ENCODE results near the gene SAP30BP. TPM values are rescaled to one million over a fixed set of nuclear protein-coding genes. Genes with fewer than 3 reads are reported as not detected.

Gene SAP30BP
- total RNA-seq, 1 experiment from 2014 or later: 89.7 TPM

- H3K36me3 Mint-ChIP-seq (ENCODE audit: insufficient read depth in 1 of 3, low read depth in 3 of 3): peaks cover 16 to 35% (median 34%) of the 10 kb centered on the region in 3 experiments; a peak in 6 of 7 replicates
- WGBS (ENCODE audit: extremely low coverage, insufficient read length, low lambda C conversion rate): no CpG with 5 or more reads among the region's 7 CpGs
- Histone ChIP-seq H2AFZ (ENCODE audit: low read length) (no peak overlapping the region), H4K20me1 (ENCODE audit: control insufficient read depth, insufficient read depth, insufficient read length) (no peaks in the 10 kb centered on the region), H4K8ac (replicated peaks; ENCODE audit: insufficient read length, low read depth, low read length) (no peak overlapping the region), H3K9me3 (ENCODE audit: control insufficient read depth, low read depth, low read length) (no peaks in the 10 kb centered on the region), H3K23me2 (ENCODE audit: insufficient read length, low read depth, low read length, poor library complexity, severe bottlenecking) (no peaks in the 10 kb centered on the region), H3K56ac (ENCODE audit: insufficient read length, low read depth, low read length) (no peak overlapping the region), H4K91ac (ENCODE audit: insufficient read length, low read depth, low read length) (no peak overlapping the region), H2AK5ac (ENCODE audit: insufficient read length, low read length) (no peak overlapping the region), H3K18ac (ENCODE audit: insufficient read length, low read depth, low read length) (no peak overlapping the region), H3K9ac (ENCODE audit: extremely low read depth, insufficient read length, low read length) (no peak overlapping the region), H3T11ph (ENCODE audit: low read length) (no peak overlapping the region), H3K27me3 (ENCODE audit: insufficient read depth, low read length) (no peaks in the 10 kb centered on the region), H3K79me2 (ENCODE audit: insufficient read depth, low read length) (no peaks in the 10 kb centered on the region), H3K27ac (ENCODE audit: insufficient read length, low read depth, low read length) (no peak overlapping the region), H3K4me1 (ENCODE audit: insufficient read depth, low read length) (peaks cover 7% of the 10 kb centered on the region; the same call in 1 of the 2 replicates), H2BK5ac (ENCODE audit: insufficient read length, low read length) (no peak overlapping the region), H2BK12ac (ENCODE audit: insufficient read length, low read depth, low read length) (no peak overlapping the region), H3K4ac (ENCODE audit: low read depth, low read length) (no peak overlapping the region), H2BK15ac (ENCODE audit: low read depth, low read length) (no peak overlapping the region), H3K4me2 (ENCODE audit: insufficient read depth, insufficient read length, low read length) (no peak overlapping the region), H2BK20ac (ENCODE audit: low read depth, low read length, poor library complexity, severe bottlenecking) (no peak overlapping the region), H2BK120ac (ENCODE audit: low read depth, low read length, poor library complexity, severe bottlenecking) (no peak overlapping the region), H3K14ac (ENCODE audit: insufficient read depth, low read length) (no peak overlapping the region), H3K23ac (ENCODE audit: insufficient read length, low read depth, low read length) (no peak overlapping the region), H4K5ac (ENCODE audit: insufficient read length, low read depth, low read length) (no peak overlapping the region), H3K79me1 (ENCODE audit: insufficient read depth, low read depth, low read length, poor library complexity, severe bottlenecking) (no peaks in the 10 kb centered on the region)
- H3K4me1 Mint-ChIP-seq: peaks cover 28 to 33% of the 10 kb centered on the region in 2 experiments
- no peak overlapping the region for H3K4me3 Mint-ChIP-seq
- no peaks in the 10 kb centered on the region for H3K27me3 Mint-ChIP-seq (ENCODE audit: low read depth)
- no peak for DNase-seq
- H3K9me3 Mint-ChIP-seq: no peaks in the 10 kb centered on the region
- peak overlapping the region in 1 of 3 experiments; percentile 75; a peak in 1 of 7 replicates for H3K27ac Mint-ChIP-seq
- no peak for TF ChIP-seq CTCF (conservative IDR thresholded peaks at IDR 0.05)
These were observed 20.1 kb upstream of the SAP30BP start for GRCh38 chr17:75647061-75647460.

Measured in H9 (cell line).